GM19397 (cell line): ENCODE measurements around the gene OR1N2.
"Not testable (repeated sequence)": the region's sequence is repeated elsewhere in the genome, so short reads cannot be mapped to it uniquely, and the experiment has no call there.

ENCODE experiments used
- ATAC-seq: cut with Tn5 transposase; IDR thresholded peaks from one replicate; pipeline ENCODE4 v1.9.1; 2021; ENCODE audit warnings: mild to moderate bottlenecking, moderate library complexity; ENCODE audit not compliant: unreplicated experiment

The OR1N2 gene, protein sequence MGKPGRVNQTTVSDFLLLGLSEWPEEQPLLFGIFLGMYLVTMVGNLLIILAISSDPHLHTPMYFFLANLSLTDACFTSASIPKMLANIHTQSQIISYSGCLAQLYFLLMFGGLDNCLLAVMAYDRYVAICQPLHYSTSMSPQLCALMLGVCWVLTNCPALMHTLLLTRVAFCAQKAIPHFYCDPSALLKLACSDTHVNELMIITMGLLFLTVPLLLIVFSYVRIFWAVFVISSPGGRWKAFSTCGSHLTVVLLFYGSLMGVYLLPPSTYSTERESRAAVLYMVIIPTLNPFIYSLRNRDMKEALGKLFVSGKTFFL

DNA sequence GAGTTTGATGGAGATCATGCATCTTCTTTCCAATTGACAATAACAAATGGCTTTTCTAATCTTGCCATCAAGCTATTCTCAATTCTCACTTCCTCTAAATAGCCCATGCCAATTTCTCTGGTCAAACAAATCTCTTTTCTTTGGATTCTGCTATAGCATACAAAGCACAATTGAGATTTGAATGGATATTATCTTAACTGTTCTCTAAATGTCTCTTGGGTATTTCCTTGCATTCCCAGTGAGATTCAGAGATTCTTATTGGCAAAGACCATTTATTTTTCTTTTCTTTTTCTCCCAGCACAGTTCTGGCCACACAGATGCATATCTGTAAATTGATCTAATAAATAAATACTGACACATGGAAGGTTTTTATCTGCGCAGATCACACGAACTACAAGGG lies at the start of gene OR1N2:
Gene OR1N2, plus strand, starts transcription at position 301 of the 400 bp plus-strand sequence. CDS start 100 bp downstream, outside the sequence.
- no peak for ATAC-seq

GRCh38 chr9:122506964-122507363 lies 45.9 kb upstream of the OR1N2 start:
- no peak for ATAC-seq

GRCh38 chr9:122510502-122510901 lies 42.4 kb upstream of the OR1N2 start, which contains the start of gene OR1J2:
Gene OR1J2, plus strand, starts transcription at chr9:122510802. Its CDS starts 0 bp downstream, at chr9:122510802.
- ATAC-seq: no peak

DNA sequence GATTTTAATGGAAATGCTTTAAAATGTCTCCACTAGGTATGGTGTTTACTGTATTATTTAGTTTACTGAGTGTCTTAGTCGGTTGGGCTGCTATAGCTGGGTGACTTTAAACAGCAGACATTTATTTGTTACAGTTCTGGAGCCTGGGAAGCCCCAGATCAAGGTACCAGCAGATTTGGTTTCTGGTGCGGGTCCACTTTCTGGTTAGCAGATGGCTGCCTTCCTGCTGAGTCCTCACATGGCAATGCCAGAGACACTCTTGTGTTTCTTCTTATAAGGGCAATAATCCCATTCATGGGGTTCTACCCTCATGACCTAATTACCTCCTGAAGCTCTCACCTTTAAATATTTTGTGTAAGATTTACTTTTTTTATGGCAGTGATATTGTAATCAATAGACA lies 34.7 kb upstream of the OR1N2 start:
- no peak for ATAC-seq

DNA sequence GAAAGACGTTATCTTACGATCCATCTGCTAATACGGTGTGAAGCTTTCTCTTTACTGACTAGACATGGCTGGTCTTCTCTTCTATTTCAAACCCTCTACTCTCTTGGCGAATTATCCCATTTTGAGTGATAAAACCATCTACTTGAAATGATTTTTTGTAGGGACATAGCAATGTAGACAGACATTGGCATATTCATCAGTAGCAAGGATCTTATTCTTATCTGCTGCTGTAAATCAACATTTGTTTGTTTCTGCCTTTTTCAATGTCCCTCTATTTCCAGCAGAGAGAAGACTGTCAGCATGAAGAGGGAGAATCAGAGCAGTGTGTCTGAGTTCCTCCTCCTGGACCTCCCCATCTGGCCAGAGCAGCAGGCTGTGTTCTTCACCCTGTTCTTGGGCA lies 34.1 kb upstream of the OR1N2 start, which contains the start of gene OR1J4:
Gene OR1J4, plus strand, starts transcription at position 301 of the 400 bp plus-strand sequence. Its CDS starts 0 bp downstream, at position 301.
- ATAC-seq: no peak

DNA sequence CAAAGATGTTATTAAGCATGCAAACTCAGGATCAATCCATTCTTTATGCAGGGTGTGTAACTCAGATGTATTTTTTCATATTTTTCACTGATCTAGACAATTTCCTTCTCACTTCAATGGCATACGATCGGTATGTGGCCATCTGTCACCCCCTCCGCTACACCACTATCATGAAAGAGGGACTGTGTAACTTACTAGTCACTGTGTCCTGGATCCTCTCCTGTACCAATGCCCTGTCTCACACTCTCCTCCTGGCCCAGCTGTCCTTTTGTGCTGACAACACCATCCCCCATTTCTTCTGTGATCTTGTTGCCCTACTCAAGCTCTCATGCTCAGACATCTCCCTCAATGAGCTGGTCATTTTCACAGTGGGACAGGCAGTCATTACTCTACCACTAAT lies 33.5 kb upstream of the OR1N2 start:
- no peak for ATAC-seq

DNA sequence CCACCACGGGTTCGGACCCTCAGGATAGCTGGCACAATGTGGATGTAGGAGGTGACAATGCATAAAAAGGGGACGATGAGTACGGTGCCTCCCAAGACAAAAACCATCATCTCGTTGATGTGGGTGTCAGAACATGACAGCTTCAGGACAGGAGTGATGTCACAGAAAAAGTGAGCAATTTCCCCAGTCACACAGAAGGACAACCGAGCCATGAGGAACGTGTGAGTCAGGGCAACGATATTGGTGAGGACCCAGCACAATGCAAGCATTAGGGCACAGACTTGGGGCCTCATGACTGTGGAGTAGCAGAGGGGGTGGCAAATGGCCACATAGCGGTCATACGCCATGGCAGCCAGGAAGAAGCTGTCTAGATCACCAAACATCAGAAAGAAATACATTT lies 26.3 kb upstream of the OR1N2 start:
- ATAC-seq: no peak

DNA sequence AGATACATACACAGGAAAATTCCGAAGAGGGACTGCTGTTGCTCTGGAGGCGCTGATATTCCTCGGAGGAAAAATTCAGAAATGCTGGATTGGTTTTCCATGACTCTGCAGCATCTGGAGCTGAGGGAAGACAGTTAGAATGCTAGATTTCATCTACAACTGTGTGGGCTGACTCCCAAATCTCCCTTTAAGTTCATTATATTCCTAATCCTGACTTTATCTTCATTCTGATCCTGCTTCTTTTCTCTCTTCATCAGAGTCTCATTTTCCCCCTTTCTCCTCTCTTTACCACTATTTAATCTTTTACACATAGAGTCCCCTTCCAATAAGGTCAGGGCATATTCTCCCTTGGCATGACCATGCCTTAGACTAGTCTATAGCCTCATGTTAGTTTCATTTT lies 25.7 kb upstream of the OR1N2 start, which contains the start of gene OR1N1:
Gene OR1N1, minus strand, starts transcription at position 101 of the 400 bp plus-strand sequence. Its CDS starts 0 bp downstream, at position 101.
- ATAC-seq: no peak

DNA sequence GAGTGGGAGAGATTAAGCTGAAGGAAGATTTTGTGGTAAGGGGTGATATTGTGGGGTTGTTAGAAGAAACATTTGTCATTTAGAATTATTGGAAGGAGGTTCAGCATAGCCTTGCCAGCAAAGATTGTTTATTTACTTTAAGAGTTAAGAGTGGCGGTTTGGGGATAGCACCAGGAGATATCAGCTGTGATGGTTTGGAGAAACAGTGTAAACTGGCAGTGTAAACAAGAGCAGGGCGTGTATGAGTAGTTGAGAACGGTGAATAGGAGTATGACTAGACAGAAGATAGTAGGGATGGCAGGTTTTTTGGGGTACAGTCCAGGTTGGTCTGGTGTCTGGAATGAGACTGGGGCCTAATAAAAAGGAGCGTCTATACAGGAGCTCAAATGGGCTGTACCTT lies 21.8 kb upstream of the OR1N2 start:
- not testable (repeated sequence) for ATAC-seq

- no peak for ATAC-seq
These were observed 16.8 kb upstream of the OR1N2 start for GRCh38 chr9:122536134-122536533.

DNA sequence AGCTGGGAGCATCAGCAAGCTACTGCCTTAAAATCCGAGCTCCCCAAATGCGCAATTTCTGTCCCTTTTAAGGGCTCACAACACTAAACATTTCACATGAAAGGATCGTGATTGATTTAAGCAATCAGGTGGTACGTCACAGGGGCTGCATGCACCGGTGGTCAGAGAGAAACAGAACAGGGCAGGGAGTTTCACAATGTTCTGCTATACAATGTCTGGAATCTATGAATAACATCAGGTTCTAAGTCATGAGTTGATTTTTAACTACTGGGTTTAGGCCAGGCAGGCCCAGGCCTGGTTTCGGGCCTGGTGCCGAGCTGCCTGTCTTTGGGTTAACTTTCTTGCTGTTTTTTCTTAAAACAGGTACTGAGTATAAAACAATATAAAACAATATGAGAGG lies 15.8 kb upstream of the OR1N2 start:
- not testable (repeated sequence) for ATAC-seq

- no peak for ATAC-seq
These were observed 14.2 kb upstream of the OR1N2 start for GRCh38 chr9:122538757-122539156.

GRCh38 chr9:122546196-122546595 lies 6.7 kb upstream of the OR1N2 start:
- ATAC-seq: no peak

DNA sequence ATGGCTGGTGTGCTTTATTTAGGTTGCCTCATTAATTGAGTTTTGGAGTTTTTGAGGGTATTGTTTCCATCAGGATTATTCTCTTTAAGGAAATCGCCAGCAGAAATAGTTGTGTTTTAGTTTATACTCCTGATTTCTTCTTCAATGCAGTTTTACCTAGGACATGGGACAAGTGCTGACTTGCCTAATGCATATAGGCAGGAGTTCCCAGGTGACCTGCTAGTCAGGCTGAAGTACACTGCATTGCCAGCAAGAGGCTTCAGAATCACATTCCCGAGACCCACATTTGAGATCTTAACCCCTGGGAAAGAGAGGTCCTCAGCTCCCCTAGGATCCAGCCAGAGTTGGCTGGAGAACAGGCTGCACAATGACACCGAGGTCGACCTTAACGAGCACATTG lies 1.5 kb upstream of the OR1N2 start:
- no peak for ATAC-seq

DNA sequence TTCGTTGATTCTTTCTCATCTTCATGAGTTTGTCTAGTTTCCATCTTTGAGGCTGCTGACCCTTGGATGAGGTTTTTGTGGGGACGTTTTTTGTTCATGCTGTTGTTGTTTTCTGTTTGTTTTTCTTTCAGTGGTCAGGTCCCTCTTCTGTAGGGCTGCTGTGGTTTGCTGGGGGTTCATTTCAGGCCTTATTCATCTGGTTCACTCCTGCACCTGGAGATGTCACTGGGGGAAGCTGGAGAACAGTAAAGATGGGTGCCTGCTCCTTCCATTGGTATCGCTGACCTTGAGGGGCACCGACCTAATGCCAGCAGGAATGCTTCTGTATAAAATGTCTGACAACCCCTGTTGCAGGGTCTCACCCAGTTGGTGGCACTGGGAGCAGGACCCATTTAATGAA lies 8.5 kb downstream of the OR1N2 start:
- no peak for ATAC-seq

GRCh38 chr9:122562134-122562760 lies 9.3 kb downstream of the OR1N2 start:
- no peak for ATAC-seq

- ATAC-seq: no peak
These were observed 15.0 kb downstream of the OR1N2 start for GRCh38 chr9:122567901-122568300.

- ATAC-seq: no peak
These were observed 19.5 kb downstream of the OR1N2 start for GRCh38 chr9:122572456-122572855.

DNA sequence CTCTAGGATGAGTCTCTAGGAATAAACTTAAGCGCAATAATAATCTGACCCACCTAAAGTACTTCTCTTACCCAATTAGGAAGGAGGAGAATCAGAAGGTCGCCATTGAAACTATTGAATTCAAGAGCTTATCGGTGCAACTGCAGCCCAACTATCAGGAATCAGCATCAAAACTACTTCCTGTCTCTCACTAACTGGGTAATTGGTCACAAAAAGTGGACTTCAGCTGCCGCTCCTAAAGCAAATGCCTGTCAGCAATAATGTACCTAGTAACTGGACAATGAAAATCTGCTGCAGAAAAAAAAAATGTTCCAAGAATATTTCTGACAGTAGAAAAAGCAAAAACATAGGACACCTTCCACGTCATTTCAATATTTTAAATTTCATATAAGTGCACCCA lies 27.0 kb downstream of the OR1N2 start:
- ATAC-seq: no peak

- ATAC-seq: no peak
These were observed 27.4 kb downstream of the OR1N2 start for GRCh38 chr9:122580360-122580759.

DNA sequence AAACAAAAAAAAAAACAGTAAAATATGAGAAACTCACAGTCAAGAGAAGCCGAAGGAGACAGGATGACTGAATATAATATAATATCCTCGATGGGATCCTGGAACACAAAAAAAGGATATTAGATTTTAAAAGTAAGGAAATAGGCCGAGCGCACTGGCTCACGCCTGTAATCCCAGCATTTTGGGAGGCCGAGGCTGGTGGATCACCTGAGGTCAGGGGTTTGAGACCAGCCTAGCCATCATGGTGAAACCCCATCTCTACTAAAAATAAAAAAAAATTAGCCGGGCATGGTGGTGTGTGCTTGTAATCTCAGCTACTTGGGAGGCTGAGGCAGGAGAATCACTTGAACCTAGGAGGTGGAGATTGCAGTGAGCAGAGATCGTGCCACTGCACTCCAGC lies 30.4 kb downstream of the OR1N2 start, which contains the start of gene OR1L8:
Gene OR1L8, minus strand, starts transcription at position 101 of the 400 bp plus-strand sequence. CDS start 14,907 bp downstream, outside the sequence.
- not testable (repeated sequence) for ATAC-seq
